Measurements from ENCODE around the gene FAM50B. TPM values are rescaled to one million over a fixed set of nuclear protein-coding genes. Genes with fewer than 3 reads are reported as not detected.

FAM50B gene
- total RNA-seq, 4 donors from 2014 or later, result 4.4 to 19.6 (median 15.3) TPM

DNA sequence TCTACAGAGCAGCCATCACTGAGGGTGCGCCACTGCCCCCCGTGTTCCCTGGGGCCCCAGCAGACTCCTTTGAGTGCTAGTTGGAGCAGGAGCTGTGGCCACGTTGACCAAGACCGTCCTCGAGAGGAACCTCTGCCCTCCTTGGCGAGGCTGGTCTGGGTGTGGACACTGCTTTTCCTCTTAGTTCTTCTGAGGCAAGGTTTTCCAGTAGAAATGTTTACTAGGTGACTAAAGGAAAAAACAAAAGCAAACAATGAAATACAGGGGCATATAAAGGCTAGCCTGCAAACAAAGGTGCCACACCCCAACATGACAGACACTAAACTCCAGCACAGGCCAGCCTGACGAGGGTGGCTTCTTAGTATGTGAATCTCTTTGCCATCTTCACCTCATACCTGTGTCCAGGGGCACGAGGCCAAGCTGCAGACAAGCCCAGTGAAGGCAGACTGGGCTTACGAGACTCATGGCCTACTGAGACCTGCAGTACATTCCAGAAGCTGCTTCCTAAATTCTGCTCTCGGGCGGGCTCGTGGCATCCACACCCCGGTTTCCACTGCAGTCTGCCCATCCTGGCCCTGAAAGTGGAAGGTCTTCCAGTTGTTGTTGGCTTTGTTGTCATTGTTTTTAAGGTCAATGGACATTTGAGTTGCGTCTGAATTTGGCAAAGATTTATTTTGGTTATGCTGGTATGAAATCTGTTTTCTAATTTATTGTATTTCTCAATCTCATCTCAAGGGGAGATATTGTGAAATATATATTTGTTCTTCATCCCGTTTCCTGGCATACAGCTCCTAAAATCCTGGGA, 39.2 kb downstream of the FAM50B start:
- H3K36me3 ChIP-seq, result no peaks in the 10 kb centered on the region
- intact Hi-C loops (cut with DNase I; ENCODE audit: low total_unique reads) (no loop called here), in situ Hi-C loops (cut with MboI; ENCODE audit: low sequenced_read_pairs in 4 of 4) (loop anchor here in 3 of 4 donors (5.0 to 10.0 kb wide), 3 partner anchors 44 to 141 kb away; no protein-coding TSS in a partner anchor)
- DNase-seq (peak in 1 of 2 donors; percentile 55), ATAC-seq (peak; percentile 26 to 41)
- H3K4me1 ChIP-seq, result peaks cover 43 to 55% of the 10 kb centered on the region in 2 donors
- no peaks in the 10 kb centered on the region for H3K9me3 ChIP-seq
- TF ChIP-seq CTCF (IDR thresholded peaks at IDR 0.05 in 4 of 5, conservative IDR thresholded peaks at IDR 0.05 in 1 of 5) (no peak), POLR2A (IDR thresholded peaks at IDR 0.05) (no peak)
- H3K4me3 ChIP-seq, result no peak overlapping the region
- H3K27ac ChIP-seq, result peak overlapping the region; percentile 39 to 70 (median 52)
- H3K27me3 ChIP-seq, result no peaks in the 10 kb centered on the region

- TF ChIP-seq POLR2A (IDR thresholded peaks at IDR 0.05) (no peak), CTCF (IDR thresholded peaks at IDR 0.05 in 4 of 5, conservative IDR thresholded peaks at IDR 0.05 in 1 of 5) (no peak)
- H3K36me3 ChIP-seq, result no peaks in the 10 kb centered on the region
- intact Hi-C loops (cut with DNase I; ENCODE audit: low total_unique reads), result no loop called here
- H3K27ac ChIP-seq, result peak overlapping the region in 1 of 4 donors; percentile 68
- no peak for DNase-seq
- peaks cover 40 to 49% of the 10 kb centered on the region in 2 donors for H3K4me1 ChIP-seq
- no peak for ATAC-seq
- H3K4me3 ChIP-seq, result no peak overlapping the region
- H3K9me3 ChIP-seq, result no peaks in the 10 kb centered on the region
- in situ Hi-C loops (cut with MboI; ENCODE audit: low sequenced_read_pairs in 4 of 4), result no loop called here
- H3K27me3 ChIP-seq, result no peaks in the 10 kb centered on the region
Measured at GRCh38 chr6:3890047-3890446, 40.9 kb downstream of the FAM50B start.

DNA sequence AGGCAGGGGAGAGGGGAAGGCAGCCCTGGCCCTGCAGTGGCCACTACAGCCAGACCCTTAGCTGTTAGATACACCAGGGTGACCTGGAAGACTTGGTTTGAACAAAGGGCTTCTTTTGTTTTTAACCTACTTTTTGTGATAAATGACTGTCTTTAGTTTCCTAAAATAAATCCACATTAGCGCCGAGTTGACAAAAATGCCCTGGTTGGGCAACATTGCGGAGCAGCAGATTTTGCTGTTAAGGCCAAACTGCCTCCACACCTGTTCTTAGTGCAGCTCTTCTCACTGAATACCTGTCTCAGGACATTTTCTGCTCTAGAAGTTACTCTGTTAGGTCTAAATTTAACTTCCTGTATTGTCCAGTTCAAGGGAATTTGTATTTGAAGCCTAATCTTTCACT, 42.7 kb downstream of the FAM50B start:
- intact Hi-C loops (cut with DNase I; ENCODE audit: low total_unique reads) (no loop called here), in situ Hi-C loops (cut with MboI; ENCODE audit: low sequenced_read_pairs in 4 of 4) (no loop called here)
- Histone ChIP-seq H3K36me3 (no peaks in the 10 kb centered on the region), H3K4me1 (peaks cover 38 to 44% of the 10 kb centered on the region in 2 donors), H3K27me3 (no peaks in the 10 kb centered on the region), H3K9me3 (no peaks in the 10 kb centered on the region), H3K4me3 (no peak overlapping the region), H3K27ac (peak overlapping the region; percentile 51 to 77 (median 72))
- TF ChIP-seq CTCF (IDR thresholded peaks at IDR 0.05 in 4 of 5, conservative IDR thresholded peaks at IDR 0.05 in 1 of 5) (no peak), POLR2A (IDR thresholded peaks at IDR 0.05) (no peak)
- DNase-seq, result no peak
- peak in 1 of 2 donors; percentile 8 for ATAC-seq

GRCh38 chr6:3892603-3893002, 43.4 kb downstream of the FAM50B start:
- no peaks in the 10 kb centered on the region for H3K36me3 ChIP-seq
- no peaks in the 10 kb centered on the region for H3K27me3 ChIP-seq
- DNase-seq (no peak), ATAC-seq (no peak)
- intact Hi-C loops (cut with DNase I; ENCODE audit: low total_unique reads) (no loop called here), in situ Hi-C loops (cut with MboI; ENCODE audit: low sequenced_read_pairs in 4 of 4) (no loop called here)
- no peak overlapping the region for H3K4me3 ChIP-seq
- H3K4me1 ChIP-seq, result peaks cover 37 to 38% of the 10 kb centered on the region in 2 donors
- peak overlapping the region; percentile 51 to 77 (median 72) for H3K27ac ChIP-seq
- H3K9me3 ChIP-seq, result no peaks in the 10 kb centered on the region
- TF ChIP-seq POLR2A (IDR thresholded peaks at IDR 0.05) (no peak), CTCF (IDR thresholded peaks at IDR 0.05 in 4 of 5, conservative IDR thresholded peaks at IDR 0.05 in 1 of 5) (no peak)

Data from gastrocnemius medialis (tissue), 4 donors.